ENCODE data around the gene NUP133.
"Not testable (repeated sequence)": the region's sequence is repeated elsewhere in the genome, so short reads cannot be mapped to it uniquely, and the experiment has no call there.

NUP133 gene

GRCh38 chr1:229418586-229418985, 89.6 kb downstream of the NUP133 start:
- not testable (repeated sequence) for DNase-seq (ENCODE audit: low read depth)

- DNase-seq (ENCODE audit: low read depth), result not testable (repeated sequence)
These were observed 95.3 kb downstream of the NUP133 start for GRCh38 chr1:229412810-229413209.

- DNase-seq (ENCODE audit: low read depth), result no peak
These were observed 96.1 kb downstream of the NUP133 start for GRCh38 chr1:229412056-229412455.

GRCh38 chr1:229411434-229412055, 96.6 kb downstream of the NUP133 start:
- DNase-seq (ENCODE audit: low read depth), result no peak

GRCh38 chr1:229410692-229411433, 97.3 kb downstream of the NUP133 start:
- DNase-seq (ENCODE audit: low read depth), result peak; percentile 36

GRCh38 chr1:229410370-229410691, 97.8 kb downstream of the NUP133 start:
- DNase-seq (ENCODE audit: low read depth), result no peak

GRCh38 chr1:229409616-229410369, 98.3 kb downstream of the NUP133 start:
- DNase-seq (ENCODE audit: low read depth), result no peak

GRCh38 chr1:229408458-229409037, 99.6 kb downstream of the NUP133 start:
- DNase-seq (ENCODE audit: low read depth), result no peak

GRCh38 chr1:229407206-229408026, 100.7 kb downstream of the NUP133 start:
- DNase-seq (ENCODE audit: low read depth), result no peak

GRCh38 chr1:229406798-229407197, 101.3 kb downstream of the NUP133 start:
- no peak for DNase-seq (ENCODE audit: low read depth)

- DNase-seq (ENCODE audit: low read depth), result no peak
These were observed 104.6 kb downstream of the NUP133 start for GRCh38 chr1:229403573-229403972.

- DNase-seq (ENCODE audit: low read depth), result no peak
These were observed 105.1 kb downstream of the NUP133 start for GRCh38 chr1:229402993-229403392.

GRCh38 chr1:229402329-229402728, 105.8 kb downstream of the NUP133 start:
- not testable (repeated sequence) for DNase-seq (ENCODE audit: low read depth)

- no peak for DNase-seq (ENCODE audit: low read depth)
These were observed 110.4 kb downstream of the NUP133 start for GRCh38 chr1:229397762-229398161.

- no peak for DNase-seq (ENCODE audit: low read depth)
These were observed 111.4 kb downstream of the NUP133 start for GRCh38 chr1:229396585-229397206.

- DNase-seq (ENCODE audit: low read depth), result not testable (repeated sequence)
These were observed 113.6 kb downstream of the NUP133 start for GRCh38 chr1:229394517-229394916.

- DNase-seq (ENCODE audit: low read depth), result no peak
These were observed 115.2 kb downstream of the NUP133 start for GRCh38 chr1:229392936-229393335.
